Liver (tissue), 3 donors: ENCODE measurements around the gene PPM1N.

Experiments
- CTCF ChIP-seq: fragments of 150-350 bp; IDR thresholded peaks from 2 replicates; pipeline ENCODE4 v1.5.1; 2017; ENCODE audit warnings: improper control_type of control experiment, low read depth, low read length; ENCODE audit not compliant: missing input control
- EGR1 ChIP-seq, 2 donors: IDR thresholded peaks; 2 replicates each; pipeline ENCODE4 v1.6.1; 2016 to 2018; ENCODE audit warnings: antibody characterized with exemption in 2 of 2, low read depth in 2 of 2
- FOXA1 ChIP-seq: IDR thresholded peaks from 2 replicates; pipeline ENCODE4 v1.6.1; 2016; ENCODE audit warnings: antibody characterized with exemption
- MAX ChIP-seq: IDR thresholded peaks from 2 replicates; pipeline ENCODE4 v1.6.1; 2016; ENCODE audit warnings: antibody characterized with exemption
- NR2F2 ChIP-seq: IDR thresholded peaks from 2 replicates; pipeline ENCODE4 v1.6.1; 2016; ENCODE audit warnings: antibody characterized with exemption
- RAD21 ChIP-seq, 2 donors: IDR thresholded peaks; 2 replicates each; pipeline ENCODE4 v1.6.1; 2016; ENCODE audit warnings: antibody characterized with exemption in 2 of 2, mild to moderate bottlenecking in 2 of 2
- RXRA ChIP-seq, 2 donors: IDR thresholded peaks; 2 replicates each; pipeline ENCODE4 v1.6.1; 2017 to 2018; ENCODE audit warnings: antibody characterized with exemption in 2 of 2, mild to moderate bottlenecking in 1 of 2
- SP1 ChIP-seq: IDR thresholded peaks from 2 replicates; pipeline ENCODE4 v1.6.1; 2018; ENCODE audit warnings: antibody characterized with exemption, mild to moderate bottlenecking
- TF ChIP-seq, protein P1 (sequence below): IDR thresholded peaks from 2 replicates; pipeline ENCODE4 v1.6.1; 2016; ENCODE audit warnings: antibody characterized with exemption
- TF ChIP-seq, protein P2 (sequence below): IDR thresholded peaks from 2 replicates; pipeline ENCODE4 v1.6.1; 2016; ENCODE audit warnings: antibody characterized with exemption, mild to moderate bottlenecking
- donor health status: healthy.
- donor health status: healthy.

DNA sequence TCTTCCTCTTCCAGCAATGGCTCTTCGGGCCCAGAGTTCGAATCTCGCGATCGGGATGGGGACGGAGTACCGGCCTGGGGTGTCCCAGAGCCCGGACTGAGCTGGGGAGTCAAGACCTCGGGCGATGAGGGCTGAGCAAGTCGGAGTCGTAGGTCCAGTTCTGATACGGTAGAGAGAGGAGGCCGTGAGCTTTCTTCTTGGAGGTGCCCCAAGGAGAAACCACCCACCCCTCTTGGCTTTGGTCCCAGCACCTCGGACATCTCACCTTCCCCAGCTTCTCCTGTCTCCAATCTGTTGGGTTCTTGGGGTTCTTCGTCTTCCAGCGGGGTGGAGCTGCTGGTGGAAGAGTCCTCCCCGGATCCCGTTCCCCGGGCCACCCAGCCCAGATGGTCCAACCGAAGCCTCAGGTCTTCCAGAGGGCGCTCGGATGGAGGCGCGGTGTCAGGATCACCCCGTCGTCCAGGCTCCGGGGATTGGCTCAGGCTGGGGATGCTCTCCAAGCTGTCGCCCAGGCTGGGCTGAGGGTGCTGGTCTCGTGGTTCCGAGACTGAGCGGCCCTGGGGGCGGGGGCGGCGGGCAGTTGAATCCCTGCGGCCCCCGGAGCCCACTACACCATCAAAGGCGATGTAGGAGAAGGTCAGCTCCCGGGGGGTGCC, 3.9 kb upstream of the PPM1N start:
- TF ChIP-seq CTCF (no peak), MAX (no peak), FOXA1 (no peak), NR2F2 (no peak), SP1 (no peak), RAD21 (IDR thresholded peaks at IDR 0.05) (no peak), RXRA (IDR thresholded peaks at IDR 0.05) (no peak), EGR1 (IDR thresholded peaks at IDR 0.05; ENCODE audit: low read depth in 2 of 2) (no peak)
- TF ChIP-seq, protein P1, sequence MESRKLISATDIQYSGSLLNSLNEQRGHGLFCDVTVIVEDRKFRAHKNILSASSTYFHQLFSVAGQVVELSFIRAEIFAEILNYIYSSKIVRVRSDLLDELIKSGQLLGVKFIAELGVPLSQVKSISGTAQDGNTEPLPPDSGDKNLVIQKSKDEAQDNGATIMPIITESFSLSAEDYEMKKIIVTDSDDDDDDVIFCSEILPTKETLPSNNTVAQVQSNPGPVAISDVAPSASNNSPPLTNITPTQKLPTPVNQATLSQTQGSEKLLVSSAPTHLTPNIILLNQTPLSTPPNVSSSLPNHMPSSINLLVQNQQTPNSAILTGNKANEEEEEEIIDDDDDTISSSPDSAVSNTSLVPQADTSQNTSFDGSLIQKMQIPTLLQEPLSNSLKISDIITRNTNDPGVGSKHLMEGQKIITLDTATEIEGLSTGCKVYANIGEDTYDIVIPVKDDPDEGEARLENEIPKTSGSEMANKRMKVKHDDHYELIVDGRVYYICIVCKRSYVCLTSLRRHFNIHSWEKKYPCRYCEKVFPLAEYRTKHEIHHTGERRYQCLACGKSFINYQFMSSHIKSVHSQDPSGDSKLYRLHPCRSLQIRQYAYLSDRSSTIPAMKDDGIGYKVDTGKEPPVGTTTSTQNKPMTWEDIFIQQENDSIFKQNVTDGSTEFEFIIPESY = no peak
- TF ChIP-seq, protein P2, sequence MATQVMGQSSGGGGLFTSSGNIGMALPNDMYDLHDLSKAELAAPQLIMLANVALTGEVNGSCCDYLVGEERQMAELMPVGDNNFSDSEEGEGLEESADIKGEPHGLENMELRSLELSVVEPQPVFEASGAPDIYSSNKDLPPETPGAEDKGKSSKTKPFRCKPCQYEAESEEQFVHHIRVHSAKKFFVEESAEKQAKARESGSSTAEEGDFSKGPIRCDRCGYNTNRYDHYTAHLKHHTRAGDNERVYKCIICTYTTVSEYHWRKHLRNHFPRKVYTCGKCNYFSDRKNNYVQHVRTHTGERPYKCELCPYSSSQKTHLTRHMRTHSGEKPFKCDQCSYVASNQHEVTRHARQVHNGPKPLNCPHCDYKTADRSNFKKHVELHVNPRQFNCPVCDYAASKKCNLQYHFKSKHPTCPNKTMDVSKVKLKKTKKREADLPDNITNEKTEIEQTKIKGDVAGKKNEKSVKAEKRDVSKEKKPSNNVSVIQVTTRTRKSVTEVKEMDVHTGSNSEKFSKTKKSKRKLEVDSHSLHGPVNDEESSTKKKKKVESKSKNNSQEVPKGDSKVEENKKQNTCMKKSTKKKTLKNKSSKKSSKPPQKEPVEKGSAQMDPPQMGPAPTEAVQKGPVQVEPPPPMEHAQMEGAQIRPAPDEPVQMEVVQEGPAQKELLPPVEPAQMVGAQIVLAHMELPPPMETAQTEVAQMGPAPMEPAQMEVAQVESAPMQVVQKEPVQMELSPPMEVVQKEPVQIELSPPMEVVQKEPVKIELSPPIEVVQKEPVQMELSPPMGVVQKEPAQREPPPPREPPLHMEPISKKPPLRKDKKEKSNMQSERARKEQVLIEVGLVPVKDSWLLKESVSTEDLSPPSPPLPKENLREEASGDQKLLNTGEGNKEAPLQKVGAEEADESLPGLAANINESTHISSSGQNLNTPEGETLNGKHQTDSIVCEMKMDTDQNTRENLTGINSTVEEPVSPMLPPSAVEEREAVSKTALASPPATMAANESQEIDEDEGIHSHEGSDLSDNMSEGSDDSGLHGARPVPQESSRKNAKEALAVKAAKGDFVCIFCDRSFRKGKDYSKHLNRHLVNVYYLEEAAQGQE = no peak
